Activated CD8-positive, alpha-beta T cell treated with anti-CD3 and anti-CD28 coated beads, Interleukin-2, amount 10 ng/mL, durations not matched to agents 7 days and 5 days (primary cell): ENCODE results near the gene FAXC. TPM values are rescaled to one million over a fixed set of nuclear protein-coding genes. Genes with fewer than 3 reads are reported as not detected.
"Not testable (repeated sequence)": the region's sequence is repeated elsewhere in the genome, so short reads cannot be mapped to it uniquely, and the experiment has no call there.

Experiments used
- ATAC-seq: fragments of 150-1000 bp; cut with Tn5 transposase; one replicate; pipeline ENCODE4 v1.10.0; 2021; ENCODE audit warnings: moderate library complexity
- CTCF ChIA-PET: fragments of 350-600 bp; sonication (Branson Sonifier 250); formaldehyde crosslinking; loops from one replicate; lab custom pipeline; 2021; ENCODE audit warnings: antibody characterized with exemption; lab: Charles Lee
- POLR2A ChIA-PET: fragments of 350-600 bp; sonication (Branson Sonifier 250); formaldehyde crosslinking; loops from one replicate; lab custom pipeline; 2021; ENCODE audit warnings: antibody characterized with exemption; lab: Charles Lee
- DNase-seq: peaks from one replicate; pipeline ENCODE4 v3.0.0-alpha.2; 2020
- H3K27ac Mint-ChIP-seq: one replicate; pipeline ENCODE4 v1.8.0; 2021; ENCODE audit warnings: mild to moderate bottlenecking, mixed read lengths
- H3K27me3 Mint-ChIP-seq: one replicate; pipeline ENCODE4 v1.8.0; 2021; ENCODE audit warnings: low read depth, mixed read lengths
- H3K36me3 Mint-ChIP-seq: one replicate; pipeline ENCODE4 v1.8.0; 2021; ENCODE audit warnings: low read depth, mixed read lengths
- H3K4me1 Mint-ChIP-seq: one replicate; pipeline ENCODE4 v1.8.0; 2021; ENCODE audit warnings: low read depth, mixed read lengths
- H3K4me3 Mint-ChIP-seq: one replicate; pipeline ENCODE4 v1.8.0; 2021; ENCODE audit warnings: mild to moderate bottlenecking, mixed read lengths
- H3K9me3 Mint-ChIP-seq: one replicate; pipeline ENCODE4 v1.8.0; 2022; ENCODE audit warnings: mixed read lengths; ENCODE audit not compliant: insufficient read depth
- total RNA-seq, 2 experiments: library from RNA; stranded (reverse); gene quantifications; one replicate each; pipeline ENCODE4 v1.2.3, GENCODE V29; 2021

Gene FAXC
- total RNA-seq, 2 experiments from 2014 or later, result not detected

DNA sequence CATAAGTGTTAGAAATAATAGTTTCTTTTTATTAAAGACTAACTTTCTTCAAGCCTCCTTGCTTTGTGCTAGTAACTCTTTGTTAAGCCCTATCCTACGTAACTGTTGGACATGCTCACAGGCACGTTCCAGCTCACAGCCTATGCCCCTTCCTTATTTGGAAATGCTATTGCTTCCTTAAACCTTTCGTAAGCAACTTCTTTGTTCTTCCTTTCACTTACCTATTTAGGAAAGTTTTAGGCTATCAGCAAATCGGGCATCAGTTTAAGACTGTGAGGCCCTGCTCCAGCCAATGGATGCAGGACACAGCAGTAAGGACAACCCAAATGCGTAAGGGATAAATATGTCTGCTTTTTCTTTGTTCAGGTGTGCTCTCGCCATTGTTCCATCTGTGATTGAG is 14.2 kb downstream of the FAXC start:
- ATAC-seq, POLR2A ChIA-PET, H3K9me3 Mint-ChIP-seq, H3K4me1 Mint-ChIP-seq, H3K4me3 Mint-ChIP-seq, DNase-seq, H3K27ac Mint-ChIP-seq, H3K36me3 Mint-ChIP-seq: not testable (repeated sequence)
- H3K27me3 Mint-ChIP-seq, result peaks cover 33% of the 10 kb centered on the region
- CTCF ChIA-PET, result interaction anchor here (0.7 kb wide), 1 partner anchor 60 kb away, joined by 4 read pairs; no protein-coding TSS in a partner anchor

DNA sequence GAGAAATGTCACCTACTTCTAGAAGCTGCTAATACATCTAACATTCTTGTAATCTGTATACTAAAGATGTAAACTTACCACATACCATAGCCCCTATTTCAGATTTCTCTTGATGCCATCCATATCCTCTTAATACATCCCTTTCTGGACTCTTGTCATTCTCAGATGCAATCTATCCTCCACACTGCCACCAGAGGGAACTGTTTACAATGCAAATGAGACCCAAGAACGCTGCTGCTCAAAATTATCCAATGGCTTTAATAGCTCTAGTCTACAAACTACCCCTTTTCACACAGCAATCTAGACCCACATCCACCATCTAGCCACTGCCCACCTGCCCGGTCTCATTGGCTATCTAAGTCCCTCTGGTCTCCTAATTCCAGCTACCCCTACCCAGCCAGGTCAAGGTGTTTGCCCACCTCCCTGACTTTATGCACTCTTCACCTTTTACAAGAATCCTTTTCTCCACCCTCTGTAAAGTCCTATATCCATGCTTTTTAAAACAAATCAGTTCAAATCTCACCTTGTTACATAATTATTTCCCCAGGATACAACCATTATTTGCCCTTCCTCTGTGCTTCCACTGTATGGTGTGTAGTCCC is 14.8 kb downstream of the FAXC start:
- ATAC-seq, result peak; percentile 61
- ChIA-PET CTCF (interaction anchor here (0.6 to 1.2 kb wide), 11 partner anchors 8 to 204 kb away, joined by 3 to 10 read pairs (median 4); partner anchors contain the start of gene COQ3), POLR2A (no interaction called here)
- no peaks in the 10 kb centered on the region for H3K9me3 Mint-ChIP-seq
- no peak overlapping the region for H3K4me3 Mint-ChIP-seq
- no peak overlapping the region for H3K27ac Mint-ChIP-seq
- DNase-seq, result peak; percentile 42
- peaks cover 33% of the 10 kb centered on the region for H3K27me3 Mint-ChIP-seq
- H3K36me3 Mint-ChIP-seq, result no peaks in the 10 kb centered on the region
- H3K4me1 Mint-ChIP-seq, result peaks cover 3% of the 10 kb centered on the region

DNA sequence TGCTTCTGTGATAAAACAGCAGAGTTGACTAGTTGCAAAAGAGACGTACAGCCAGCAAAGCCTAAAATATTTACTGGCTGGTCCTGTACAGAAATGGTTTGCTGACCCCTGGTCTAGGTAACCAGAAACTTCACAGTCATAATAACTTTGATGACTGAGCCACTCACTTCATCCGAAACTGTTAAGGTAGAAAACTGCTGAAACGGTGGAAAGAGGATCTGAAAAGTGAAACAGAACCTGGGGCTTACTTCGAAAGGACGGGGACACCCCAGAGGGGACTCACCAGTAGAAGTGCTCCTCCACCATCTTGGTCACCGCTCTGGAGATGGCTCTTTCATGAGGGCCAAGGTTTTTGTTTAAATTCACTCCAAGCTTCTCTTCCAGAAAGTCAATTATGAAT is 16.4 kb downstream of the FAXC start:
- Mint-ChIP-seq H3K4me3 (no peak overlapping the region), H3K36me3 (no peaks in the 10 kb centered on the region), H3K27ac (no peak overlapping the region), H3K4me1 (peaks cover 3% of the 10 kb centered on the region), H3K27me3 (peaks cover 23% of the 10 kb centered on the region), H3K9me3 (no peaks in the 10 kb centered on the region)
- no peak for ATAC-seq
- DNase-seq, result no peak
- ChIA-PET CTCF (no interaction called here), POLR2A (no interaction called here)

DNA sequence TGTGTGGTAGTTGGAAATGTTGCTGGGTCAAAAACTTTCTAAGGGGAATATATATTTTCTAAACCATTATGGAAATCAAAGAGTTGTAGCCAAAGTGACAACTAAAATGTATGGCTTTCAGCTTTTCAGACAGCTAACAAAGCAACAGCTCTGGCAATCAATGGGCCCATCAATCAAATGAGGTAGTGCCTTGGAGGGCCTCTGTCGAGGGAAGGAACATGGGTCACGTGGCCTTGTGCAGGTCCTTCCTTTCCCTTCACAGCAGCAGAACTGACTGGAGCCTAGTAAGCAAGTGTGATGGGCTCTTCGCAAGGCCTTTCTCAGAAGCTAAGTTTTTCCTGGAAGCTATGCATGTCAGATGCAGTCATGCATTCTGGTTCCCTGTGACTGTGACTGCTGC is 17.9 kb downstream of the FAXC start:
- CTCF ChIA-PET, result interaction anchor here (1.5 to 2.9 kb wide), 5 partner anchors 10 to 95 kb away, joined by 8 to 28 read pairs (median 9); partner anchors contain the start of gene COQ3
- Mint-ChIP-seq H3K27me3 (peaks cover 15% of the 10 kb centered on the region), H3K4me1 (peaks cover 3% of the 10 kb centered on the region), H3K36me3 (no peaks in the 10 kb centered on the region), H3K27ac (no peak overlapping the region), H3K4me3 (no peak overlapping the region), H3K9me3 (no peaks in the 10 kb centered on the region)
- DNase-seq (no peak), ATAC-seq (no peak)
- POLR2A ChIA-PET, result interaction anchor here (1.2 kb wide), 1 partner anchor 62 kb away, joined by 3 read pairs; the partner anchor contains the start of gene COQ3

- no peak overlapping the region for H3K4me3 Mint-ChIP-seq
- ChIA-PET CTCF (interaction anchor here (0.7 to 3.3 kb wide), 34 partner anchors 9 to 417 kb away, joined by 3 to 28 read pairs (median 4); partner anchors contain the start of gene COQ3), POLR2A (no interaction called here)
- no peaks in the 10 kb centered on the region for H3K9me3 Mint-ChIP-seq
- peaks cover 3% of the 10 kb centered on the region for H3K4me1 Mint-ChIP-seq
- no peaks in the 10 kb centered on the region for H3K36me3 Mint-ChIP-seq
- peak; percentile 76 for DNase-seq
- H3K27ac Mint-ChIP-seq, result no peak overlapping the region
- H3K27me3 Mint-ChIP-seq, result peaks cover 15% of the 10 kb centered on the region
- ATAC-seq, result peak; percentile 92
Measured at GRCh38 chr6:99330159-99330558, 19.3 kb downstream of the FAXC start.

GRCh38 chr6:99324996-99325395 is 24.5 kb downstream of the FAXC start:
- CTCF ChIA-PET, result interaction anchor here (1.5 kb wide), 1 partner anchor 10 kb away, joined by 3 read pairs; no protein-coding TSS in a partner anchor
- DNase-seq (no peak), ATAC-seq (no peak)
- peaks cover 6% of the 10 kb centered on the region for H3K27me3 Mint-ChIP-seq
- POLR2A ChIA-PET, result no interaction called here
- H3K27ac Mint-ChIP-seq, result no peak overlapping the region
- no peaks in the 10 kb centered on the region for H3K9me3 Mint-ChIP-seq
- H3K36me3 Mint-ChIP-seq, result no peaks in the 10 kb centered on the region
- H3K4me1 Mint-ChIP-seq, result no peaks in the 10 kb centered on the region
- no peak overlapping the region for H3K4me3 Mint-ChIP-seq

GRCh38 chr6:99318566-99318965 is 30.9 kb downstream of the FAXC start:
- ATAC-seq (no peak), DNase-seq (no peak)
- no peaks in the 10 kb centered on the region for H3K4me1 Mint-ChIP-seq
- no peak overlapping the region for H3K4me3 Mint-ChIP-seq
- ChIA-PET CTCF (interaction anchor here (1.9 kb wide), 1 partner anchor 11 kb away, joined by 12 read pairs; no protein-coding TSS in a partner anchor), POLR2A (no interaction called here)
- H3K27ac Mint-ChIP-seq, result no peak overlapping the region
- no peaks in the 10 kb centered on the region for H3K36me3 Mint-ChIP-seq
- H3K27me3 Mint-ChIP-seq, result peaks cover 5% of the 10 kb centered on the region
- no peaks in the 10 kb centered on the region for H3K9me3 Mint-ChIP-seq

GRCh38 chr6:99312354-99312753 is 37.1 kb downstream of the FAXC start:
- Mint-ChIP-seq H3K27ac (no peak overlapping the region), H3K27me3 (peaks cover 4% of the 10 kb centered on the region), H3K4me1 (no peaks in the 10 kb centered on the region), H3K4me3 (no peak overlapping the region), H3K9me3 (no peaks in the 10 kb centered on the region), H3K36me3 (no peaks in the 10 kb centered on the region)
- DNase-seq, result no peak
- POLR2A ChIA-PET, result no interaction called here
- ATAC-seq, result no peak
- CTCF ChIA-PET, result interaction anchor here (2.0 kb wide), 1 partner anchor 18 kb away, joined by 4 read pairs; no protein-coding TSS in a partner anchor

- DNase-seq, result no peak
- Mint-ChIP-seq H3K4me3 (no peak overlapping the region), H3K27ac (no peak overlapping the region), H3K9me3 (no peaks in the 10 kb centered on the region), H3K27me3 (peaks cover 4% of the 10 kb centered on the region), H3K4me1 (no peaks in the 10 kb centered on the region), H3K36me3 (no peaks in the 10 kb centered on the region)
- no peak for ATAC-seq
- CTCF ChIA-PET, result interaction anchor here (1.0 kb wide), 1 partner anchor 20 kb away, joined by 3 read pairs; no protein-coding TSS in a partner anchor
- POLR2A ChIA-PET, result no interaction called here
Measured at GRCh38 chr6:99310553-99310952, 38.9 kb downstream of the FAXC start.

- ATAC-seq (no peak), DNase-seq (no peak)
- H3K27ac Mint-ChIP-seq, result no peak overlapping the region
- H3K4me1 Mint-ChIP-seq, result no peaks in the 10 kb centered on the region
- no peaks in the 10 kb centered on the region for H3K9me3 Mint-ChIP-seq
- peaks cover 4% of the 10 kb centered on the region for H3K27me3 Mint-ChIP-seq
- POLR2A ChIA-PET, result no interaction called here
- H3K4me3 Mint-ChIP-seq, result no peak overlapping the region
- H3K36me3 Mint-ChIP-seq, result no peaks in the 10 kb centered on the region
- CTCF ChIA-PET, result interaction anchor here (1.0 kb wide), 1 partner anchor 21 kb away, joined by 3 read pairs; no protein-coding TSS in a partner anchor
Measured at GRCh38 chr6:99309557-99309956, 39.9 kb downstream of the FAXC start.

- DNase-seq, result no peak
- CTCF ChIA-PET, result interaction anchor here (1.0 kb wide), 1 partner anchor 58 kb away, joined by 3 read pairs; no protein-coding TSS in a partner anchor
- no peak overlapping the region for H3K27ac Mint-ChIP-seq
- H3K4me1 Mint-ChIP-seq, result no peaks in the 10 kb centered on the region
- peaks cover 2% of the 10 kb centered on the region for H3K27me3 Mint-ChIP-seq
- H3K36me3 Mint-ChIP-seq, result no peaks in the 10 kb centered on the region
- POLR2A ChIA-PET, result no interaction called here
- no peaks in the 10 kb centered on the region for H3K9me3 Mint-ChIP-seq
- ATAC-seq, result no peak
- no peak overlapping the region for H3K4me3 Mint-ChIP-seq
Measured at GRCh38 chr6:99308788-99309187, 40.7 kb downstream of the FAXC start.

DNA sequence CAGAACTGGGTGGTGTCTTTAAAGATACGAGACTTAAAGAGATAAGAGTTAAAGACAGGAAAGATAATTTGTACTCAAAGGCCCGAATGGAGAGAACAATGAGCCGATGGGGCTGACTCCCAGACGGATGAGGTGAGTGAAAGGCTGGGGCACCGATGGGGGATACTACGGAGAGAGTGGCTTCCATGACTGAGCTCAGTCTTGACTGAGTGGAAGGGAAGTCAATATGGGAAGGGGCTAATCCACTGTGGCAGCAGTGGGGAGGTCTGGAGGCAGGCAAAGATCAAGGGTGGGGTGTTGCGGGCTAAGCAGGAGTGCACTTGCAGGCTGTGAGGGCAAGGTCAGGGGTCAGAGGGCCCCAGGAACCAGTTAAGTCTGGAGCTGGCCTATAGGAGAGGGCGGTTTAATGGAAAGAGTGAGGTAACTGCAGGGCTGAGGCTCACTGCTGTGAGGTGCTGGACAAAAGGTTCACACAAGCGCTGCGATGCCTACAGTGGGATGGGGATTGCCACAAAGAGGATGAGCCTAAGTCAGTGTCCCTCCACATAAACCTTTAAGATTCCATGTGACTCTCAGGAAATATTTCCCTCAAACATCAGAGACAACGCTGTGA is 42.1 kb downstream of the FAXC start:
- no peak overlapping the region for H3K4me3 Mint-ChIP-seq
- ChIA-PET POLR2A (no interaction called here), CTCF (interaction anchor here (0.7 kb wide), 1 partner anchor 23 kb away, joined by 3 read pairs; no protein-coding TSS in a partner anchor)
- DNase-seq (no peak), ATAC-seq (no peak)
- no peak overlapping the region for H3K27ac Mint-ChIP-seq
- no peaks in the 10 kb centered on the region for H3K9me3 Mint-ChIP-seq
- H3K4me1 Mint-ChIP-seq, result no peaks in the 10 kb centered on the region
- peaks cover 2% of the 10 kb centered on the region for H3K27me3 Mint-ChIP-seq
- H3K36me3 Mint-ChIP-seq, result no peaks in the 10 kb centered on the region
